Stimulated activated CD8-positive, alpha-beta memory T cell treated with anti-CD3 and anti-CD28 coated beads, Interleukin-2, amount 100 ng/mL, for 1 hour (primary cell): ENCODE results near the gene IL32.
"Not testable (repeated sequence)": the region's sequence is repeated elsewhere in the genome, so short reads cannot be mapped to it uniquely, and the experiment has no call there.

Source experiments
- DNase-seq, 2 donors: peaks; one replicate each; pipeline ENCODE4 v3.0.0-alpha.2; 2020; ENCODE audit warnings: low read depth in 2 of 2

The IL32 gene

GRCh38 chr16:3051494-3051893 is 13.9 kb upstream of the IL32 start:
- DNase-seq: no peak

- DNase-seq: not testable (repeated sequence)
These were observed 12.7 kb upstream of the IL32 start for GRCh38 chr16:3052571-3053329.

GRCh38 chr16:3053330-3053710 is 12.1 kb upstream of the IL32 start:
- not testable (repeated sequence) for DNase-seq

- DNase-seq: no peak
These were observed 10.3 kb upstream of the IL32 start for GRCh38 chr16:3054965-3055733.

- DNase-seq: not testable (repeated sequence)
These were observed 9.7 kb upstream of the IL32 start for GRCh38 chr16:3055734-3056115.

GRCh38 chr16:3056336-3057180 is 8.9 kb upstream of the IL32 start:
- no peak for DNase-seq

GRCh38 chr16:3057181-3058138 is 8.0 kb upstream of the IL32 start:
- DNase-seq: no peak

- DNase-seq: no peak
These were observed 7.1 kb upstream of the IL32 start for GRCh38 chr16:3058139-3059030.

GRCh38 chr16:3059041-3059722 is 6.3 kb upstream of the IL32 start:
- DNase-seq: peak; percentile 79 to 84

GRCh38 chr16:3059723-3060242 is 5.7 kb upstream of the IL32 start:
- no peak for DNase-seq

GRCh38 chr16:3060339-3061127 is 4.9 kb upstream of the IL32 start:
- DNase-seq: no peak

GRCh38 chr16:3062553-3062952 is 2.9 kb upstream of the IL32 start:
- DNase-seq: no peak

GRCh38 chr16:3063625-3064386 is 1.6 kb upstream of the IL32 start:
- no peak for DNase-seq

GRCh38 chr16:3065742-3066439 is 451 bp downstream of the IL32 start:
- no peak for DNase-seq

GRCh38 chr16:3066440-3066748 is 954 bp downstream of the IL32 start:
- DNase-seq: no peak

GRCh38 chr16:3068487-3068886 is 3.0 kb downstream of the IL32 start:
- DNase-seq: no peak

- DNase-seq: not testable (repeated sequence)
These were observed 3.7 kb downstream of the IL32 start for GRCh38 chr16:3069146-3069545.
